Suppressor macrophage (primary cell): ENCODE data around the gene SCG3.

Experiments used
- DNase-seq, 4 experiments: peaks; one replicate each; pipeline ENCODE4 v3.0.0-alpha.2; 2020 to 2022

SCG3 gene

DNA sequence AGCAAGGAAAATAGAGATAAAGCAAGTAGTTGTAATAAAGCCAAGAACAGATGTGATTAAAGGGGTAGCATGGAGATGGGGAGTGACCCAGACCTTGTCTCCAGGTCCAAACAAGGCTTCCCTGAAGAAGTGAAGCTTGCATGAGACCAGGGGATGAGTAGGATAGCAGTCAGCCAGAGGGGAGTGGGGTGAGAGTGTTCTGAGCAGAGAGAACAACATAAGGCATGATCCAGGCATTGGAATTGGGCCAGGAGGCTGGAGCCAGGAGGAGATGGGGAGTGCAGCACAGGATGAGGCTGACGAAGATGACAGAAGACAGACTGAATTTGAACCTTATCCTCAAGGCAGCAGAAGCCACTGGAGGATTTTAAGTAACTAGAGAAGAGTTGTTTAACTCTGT lies 77.3 kb downstream of the SCG3 start:
- DNase-seq, result no peak

DNA sequence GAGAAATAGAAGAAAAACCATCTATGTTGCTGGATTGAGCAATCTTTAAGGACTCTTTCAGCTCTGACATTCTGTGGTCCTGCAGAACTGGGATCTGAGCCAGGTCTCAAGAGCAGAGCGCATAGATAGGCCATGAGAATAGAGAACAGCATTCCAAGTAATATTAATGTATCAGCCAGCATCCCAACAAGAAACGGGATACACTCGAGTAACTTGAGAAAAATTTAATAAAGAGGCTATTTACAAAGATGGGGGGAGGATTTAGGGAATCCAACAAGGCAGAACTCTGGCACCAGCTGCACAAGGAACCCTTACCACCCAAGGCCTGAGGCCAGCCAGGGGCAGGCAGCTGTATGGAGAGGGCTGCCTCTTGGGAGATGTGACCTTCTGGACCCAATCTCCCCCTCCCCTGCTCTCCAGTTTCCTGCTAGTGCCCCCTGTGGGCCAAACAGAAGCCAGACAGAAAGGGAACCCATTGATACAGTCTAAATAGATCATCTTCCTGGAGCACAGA lies 78.3 kb downstream of the SCG3 start:
- DNase-seq, result peak in 3 of 4 experiments; percentile 28 to 60 (median 44)

DNA sequence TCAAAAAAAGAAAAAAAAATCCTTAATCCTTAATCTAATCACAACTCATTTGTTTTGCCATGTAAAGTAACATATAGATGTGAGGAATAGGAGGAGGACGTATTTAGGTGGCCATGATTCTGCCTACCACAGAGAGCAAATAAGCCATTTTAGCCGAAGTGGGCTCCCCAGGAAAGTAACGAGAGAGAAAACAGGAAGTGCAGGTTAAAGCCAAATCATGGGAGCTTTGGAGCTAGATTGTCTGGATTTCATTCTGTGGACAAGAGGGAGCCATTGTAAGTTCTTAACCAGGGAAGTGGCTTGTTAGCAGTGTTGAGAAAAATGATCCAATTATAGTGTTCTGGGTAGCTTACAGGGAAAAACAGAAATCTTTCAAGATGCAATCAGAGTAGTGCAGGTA lies 79.5 kb downstream of the SCG3 start:
- no peak for DNase-seq

DNA sequence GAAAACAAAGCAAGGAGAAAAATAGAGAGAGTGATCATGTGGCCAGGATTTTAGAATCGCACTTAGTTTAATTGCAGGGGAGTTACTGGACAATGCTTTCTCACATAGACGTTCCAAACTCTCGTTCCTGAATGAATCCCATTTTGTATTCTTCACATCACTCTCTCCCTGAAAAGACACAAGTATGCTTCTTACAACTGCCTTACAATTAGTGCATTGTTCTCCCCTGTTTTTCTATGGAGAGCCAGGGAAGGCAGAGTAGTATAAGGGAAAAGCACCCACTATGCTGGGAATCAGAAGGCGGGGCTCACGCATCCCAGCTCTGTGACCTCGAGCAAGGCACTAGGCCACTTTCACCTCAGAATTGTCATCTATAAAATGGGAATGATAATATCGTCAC lies 84.4 kb downstream of the SCG3 start:
- no peak for DNase-seq

DNA sequence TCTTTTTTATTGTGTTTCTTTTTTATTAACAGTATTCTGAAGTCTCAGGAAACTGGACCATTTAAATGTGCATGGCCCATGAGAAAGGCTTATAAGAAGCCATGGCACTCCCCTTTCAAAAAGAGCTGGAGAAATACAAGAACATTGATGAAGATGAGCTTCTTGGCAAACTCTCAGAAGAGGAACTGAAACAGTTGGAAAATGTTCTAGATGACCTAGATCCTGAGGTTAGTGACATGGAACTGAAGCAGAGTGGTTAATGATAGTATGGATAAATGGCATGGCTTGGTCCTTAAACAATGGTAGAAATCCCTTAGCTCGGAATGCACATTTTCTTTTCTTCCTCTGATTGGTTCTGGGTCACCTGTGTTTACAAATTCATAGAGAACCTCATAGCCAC lies 85.0 kb downstream of the SCG3 start:
- peak in 3 of 4 experiments; percentile 24 to 55 (median 55) for DNase-seq

DNA sequence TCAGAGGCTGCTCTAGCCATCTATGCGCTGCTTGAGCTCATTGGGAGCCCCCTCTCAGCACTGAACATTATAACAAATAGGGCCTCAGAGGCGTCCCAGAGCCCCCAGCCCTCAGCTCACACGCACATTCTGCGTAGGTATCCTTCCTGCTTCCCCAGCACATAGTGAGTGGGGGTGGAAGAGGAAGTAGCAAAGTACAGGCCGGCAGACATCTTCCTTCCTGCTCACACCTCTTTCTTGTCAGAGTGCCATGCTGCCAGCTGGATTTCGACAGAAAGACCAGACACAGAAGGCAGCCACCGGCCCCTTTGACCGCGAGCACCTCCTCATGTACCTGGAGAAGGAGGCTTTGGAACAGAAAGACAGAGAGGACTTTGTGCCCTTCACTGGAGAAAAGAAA lies 86.7 kb downstream of the SCG3 start:
- DNase-seq, result peak; percentile 11 to 47 (median 40)
